GM12873 (cell line): ENCODE measurements around the gene DNM3.

Experiments used
- CTCF ChIP-seq: IDR thresholded peaks from 2 replicates; pipeline ENCODE4 v1.5.1; 2012; ENCODE audit warnings: low read depth, mild to moderate bottlenecking, moderate library complexity, low read length, control low read depth; ENCODE audit not compliant: insufficient read depth; ENCODE audit errors: missing control alignments

The DNM3 gene

GRCh38 chr1:171939740-171940139 is 98.4 kb downstream of the DNM3 start:
- no peak for TF ChIP-seq CTCF

- TF ChIP-seq CTCF, result no peak
Observed at GRCh38 chr1:171940368-171940767, 99.1 kb downstream of the DNM3 start.

- TF ChIP-seq CTCF, result no peak
Observed at GRCh38 chr1:171941920-171942319, 100.6 kb downstream of the DNM3 start.

- no peak for TF ChIP-seq CTCF
Observed at GRCh38 chr1:171943973-171944561, 102.8 kb downstream of the DNM3 start.

- no peak for TF ChIP-seq CTCF
Observed at GRCh38 chr1:171948511-171948910, 107.2 kb downstream of the DNM3 start.

GRCh38 chr1:171949316-171949715 is 108.0 kb downstream of the DNM3 start:
- no peak for TF ChIP-seq CTCF

- no peak for TF ChIP-seq CTCF
Observed at GRCh38 chr1:171953835-171954234, 112.5 kb downstream of the DNM3 start.

- TF ChIP-seq CTCF, result no peak
Observed at GRCh38 chr1:171954361-171954760, 113.1 kb downstream of the DNM3 start.
